SK-N-SH treated with all-trans-retinoic acid at 6 μM for 48 hours (cell line): ENCODE results near the gene DNM2.

ENCODE experiments used
- ARNTL ChIP-seq: fragments of 450-650 bp; formaldehyde crosslinking; IDR thresholded peaks from 2 replicates; pipeline ENCODE4 v1.5.0; 2020; ENCODE audit warnings: low read depth, mild to moderate bottlenecking, moderate library complexity, borderline replicate concordance
- BACH2 ChIP-seq: fragments of 250-450 bp; sonication (Bioruptor Pico); IDR thresholded peaks from 2 replicates; pipeline ENCODE4 v1.9.0; 2021; ENCODE audit warnings: mild to moderate bottlenecking, borderline replicate concordance
- ESRRG ChIP-seq: fragments of 250-450 bp; sonication (Bioruptor Pico); IDR thresholded peaks from 2 replicates; pipeline ENCODE4 v1.6.1; 2021; ENCODE audit warnings: mild to moderate bottlenecking
- ISL1 ChIP-seq: fragments of 250-450 bp; sonication (Bioruptor Pico); IDR thresholded peaks from 2 replicates; pipeline ENCODE4 v2.1.2; 2022; ENCODE audit warnings: mild to moderate bottlenecking, moderate library complexity
- TCF4 ChIP-seq: fragments of 250-450 bp; sonication (Bioruptor Pico); IDR thresholded peaks from 2 replicates; pipeline ENCODE4 v1.8.0; 2021; ENCODE audit warnings: mild to moderate bottlenecking, moderate library complexity, borderline replicate concordance
- ZFP3 ChIP-seq: fragments of 250-450 bp; sonication (Bioruptor Pico); IDR thresholded peaks from 2 replicates; pipeline ENCODE4 v1.5.0; 2020; ENCODE audit warnings: mild to moderate bottlenecking, moderate library complexity
- ZFP30 ChIP-seq: fragments of 450-650 bp; formaldehyde crosslinking; IDR thresholded peaks from 2 replicates; pipeline ENCODE4 v1.5.0; 2022; ENCODE audit warnings: mild to moderate bottlenecking, moderate library complexity
- TF ChIP-seq, protein P1 (sequence below): fragments of 250-450 bp; sonication (Bioruptor Pico); IDR thresholded peaks from 2 replicates; pipeline ENCODE4 v1.8.0; 2020; ENCODE audit warnings: mild to moderate bottlenecking, moderate library complexity, borderline replicate concordance
- TF ChIP-seq, protein P2 (sequence below): fragments of 250-450 bp; sonication (Bioruptor Pico); IDR thresholded peaks from 2 replicates; pipeline ENCODE4 v1.5.0; 2020; ENCODE audit warnings: mild to moderate bottlenecking, moderate library complexity

DNA sequence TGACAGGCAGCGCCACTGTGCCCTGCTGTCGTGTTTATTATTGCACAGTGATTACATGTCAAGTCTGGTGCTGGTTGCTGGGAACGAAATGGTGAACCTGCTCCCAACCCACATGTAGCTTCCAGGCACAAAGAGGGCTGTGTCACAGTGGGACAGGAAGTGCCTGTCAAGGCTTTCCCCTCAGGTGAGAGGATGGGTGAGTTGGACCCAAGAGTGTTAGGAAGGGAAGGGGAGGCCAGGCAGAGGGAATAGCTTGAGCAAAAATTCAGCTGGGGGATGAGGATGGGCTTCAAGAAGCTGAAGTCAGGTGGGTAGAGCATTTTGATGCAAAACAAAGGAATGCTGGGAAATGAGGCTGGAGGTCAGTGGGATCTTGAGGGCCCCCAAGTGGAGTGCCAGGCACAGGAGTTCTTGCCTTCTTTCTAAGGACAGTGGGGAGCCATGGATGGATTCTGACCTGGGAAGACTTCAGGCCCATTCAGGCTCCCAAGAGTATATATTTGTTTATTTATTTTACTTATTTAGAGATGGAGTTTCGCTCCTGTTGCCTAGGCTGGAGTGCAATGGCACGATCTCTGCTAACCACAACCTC lies 25.1 kb upstream of the DNM2 start:
- TF ChIP-seq ARNTL (CRISPR knock-in tag) (no peak), TCF4 (CRISPR knock-in tag) (no peak), ESRRG (CRISPR knock-in tag) (no peak), ZFP3 (no peak), ISL1 (CRISPR knock-in tag) (no peak), BACH2 (no peak), ZFP30 (no peak)
- TF ChIP-seq, protein P1, sequence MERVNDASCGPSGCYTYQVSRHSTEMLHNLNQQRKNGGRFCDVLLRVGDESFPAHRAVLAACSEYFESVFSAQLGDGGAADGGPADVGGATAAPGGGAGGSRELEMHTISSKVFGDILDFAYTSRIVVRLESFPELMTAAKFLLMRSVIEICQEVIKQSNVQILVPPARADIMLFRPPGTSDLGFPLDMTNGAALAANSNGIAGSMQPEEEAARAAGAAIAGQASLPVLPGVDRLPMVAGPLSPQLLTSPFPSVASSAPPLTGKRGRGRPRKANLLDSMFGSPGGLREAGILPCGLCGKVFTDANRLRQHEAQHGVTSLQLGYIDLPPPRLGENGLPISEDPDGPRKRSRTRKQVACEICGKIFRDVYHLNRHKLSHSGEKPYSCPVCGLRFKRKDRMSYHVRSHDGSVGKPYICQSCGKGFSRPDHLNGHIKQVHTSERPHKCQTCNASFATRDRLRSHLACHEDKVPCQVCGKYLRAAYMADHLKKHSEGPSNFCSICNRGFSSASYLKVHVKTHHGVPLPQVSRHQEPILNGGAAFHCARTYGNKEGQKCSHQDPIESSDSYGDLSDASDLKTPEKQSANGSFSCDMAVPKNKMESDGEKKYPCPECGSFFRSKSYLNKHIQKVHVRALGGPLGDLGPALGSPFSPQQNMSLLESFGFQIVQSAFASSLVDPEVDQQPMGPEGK (CRISPR knock-in tag), result no peak
- TF ChIP-seq, protein P2, sequence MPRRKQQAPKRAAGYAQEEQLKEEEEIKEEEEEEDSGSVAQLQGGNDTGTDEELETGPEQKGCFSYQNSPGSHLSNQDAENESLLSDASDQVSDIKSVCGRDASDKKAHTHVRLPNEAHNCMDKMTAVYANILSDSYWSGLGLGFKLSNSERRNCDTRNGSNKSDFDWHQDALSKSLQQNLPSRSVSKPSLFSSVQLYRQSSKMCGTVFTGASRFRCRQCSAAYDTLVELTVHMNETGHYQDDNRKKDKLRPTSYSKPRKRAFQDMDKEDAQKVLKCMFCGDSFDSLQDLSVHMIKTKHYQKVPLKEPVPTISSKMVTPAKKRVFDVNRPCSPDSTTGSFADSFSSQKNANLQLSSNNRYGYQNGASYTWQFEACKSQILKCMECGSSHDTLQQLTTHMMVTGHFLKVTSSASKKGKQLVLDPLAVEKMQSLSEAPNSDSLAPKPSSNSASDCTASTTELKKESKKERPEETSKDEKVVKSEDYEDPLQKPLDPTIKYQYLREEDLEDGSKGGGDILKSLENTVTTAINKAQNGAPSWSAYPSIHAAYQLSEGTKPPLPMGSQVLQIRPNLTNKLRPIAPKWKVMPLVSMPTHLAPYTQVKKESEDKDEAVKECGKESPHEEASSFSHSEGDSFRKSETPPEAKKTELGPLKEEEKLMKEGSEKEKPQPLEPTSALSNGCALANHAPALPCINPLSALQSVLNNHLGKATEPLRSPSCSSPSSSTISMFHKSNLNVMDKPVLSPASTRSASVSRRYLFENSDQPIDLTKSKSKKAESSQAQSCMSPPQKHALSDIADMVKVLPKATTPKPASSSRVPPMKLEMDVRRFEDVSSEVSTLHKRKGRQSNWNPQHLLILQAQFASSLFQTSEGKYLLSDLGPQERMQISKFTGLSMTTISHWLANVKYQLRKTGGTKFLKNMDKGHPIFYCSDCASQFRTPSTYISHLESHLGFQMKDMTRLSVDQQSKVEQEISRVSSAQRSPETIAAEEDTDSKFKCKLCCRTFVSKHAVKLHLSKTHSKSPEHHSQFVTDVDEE, result no peak
